Pancreas (tissue), 10 donors: ENCODE data around the gene CCDC13. TPM values are rescaled to one million over a fixed set of nuclear protein-coding genes. Genes with fewer than 3 reads are reported as not detected.

Source experiments
- ATAC-seq, 4 donors: fragments of 200-7000 bp; cut with Tn5 transposase; one replicate each; pipeline versions ENCODE4 v1.8.0 to v1.9.1; 2020; ENCODE audit warnings: mild to moderate bottlenecking in 4 of 4, moderate library complexity in 4 of 4
- DNase-seq, 6 donors: peaks; one replicate each; pipeline ENCODE4 v3.0.0-alpha.2; 2020
- FAIRE-seq: peaks from 2 replicates; lab custom pipeline; 2012; peaks lifted over from hg19 to GRCh38; lab: Jason Lieb, UNC
- H3K27ac ChIP-seq, 4 donors: fragments of 200-600 bp; sonication (generic); 1 replicate in 3 of 4; 2 replicates in 1 of 4; pipeline versions ENCODE4 v1.5.0 to v1.8.0; 2020
- H3K27me3 ChIP-seq, 4 donors: fragments of 200-600 bp; one replicate each; pipeline ENCODE4 v1.8.0; 2021
- H3K36me3 ChIP-seq, 3 donors: fragments of 200-600 bp; sonication (generic) in 1 of 3; one replicate each; pipeline versions ENCODE4 v1.5.0 to v1.8.0; 2020 to 2021
- H3K4me1 ChIP-seq, 3 donors: fragments of 200-600 bp; one replicate each; pipeline ENCODE4 v1.8.0; 2021
- H3K4me3 ChIP-seq, 4 donors: fragments of 200-600 bp; sonication (generic) in 2 of 4; one replicate each; pipeline versions ENCODE4 v1.5.0 to v1.8.0; 2020 to 2021
- H3K9me3 ChIP-seq, 4 donors: fragments of 200-600 bp; one replicate each; pipeline ENCODE4 v1.8.0; 2021
- CTCF ChIP-seq, 4 donors: fragments of 200-600 bp; sonication (generic) in 3 of 4; IDR thresholded peaks; one replicate each; pipeline versions ENCODE4 v1.5.0 to v1.8.0; 2021; ENCODE audit warnings: antibody characterized with exemption in 4 of 4
- whole genome bisulfite sequencing, 2 donors: extraction: QIAGEN DNeasy Blood & Tissue Kit; methylation state at CpG; one replicate each; pipeline ENCODE4 v1.1.7; 2013; 5-methylcytosine and 5-hydroxymethylcytosine counted together
- intact Hi-C, 3 donors: fragments of 100-400 bp; cut with DNase I; formaldehyde crosslinking; loops; one replicate each; pipeline versions ENCODE4 v1.11.1 to v1.14.2; 2022
- polyA plus RNA-seq, 2 donors: library from polyadenylated mRNA; stranded (reverse); fragments of 200-250 nt; gene quantifications; one replicate each; pipeline ENCODE4 v1.2.3, GENCODE V29; 2013
- total RNA-seq, 6 donors: library from RNA; stranded (reverse); fragmentation: NEBNext Ultra II Directional in 4 of 6; extraction: Animal tissue kit (Norgen Biotek cat#: 25700) in 4 of 6; gene quantifications; one replicate each; pipeline versions ENCODE4 v1.2.1 to v1.2.4, GENCODE V29; 2021 to 2023
- donor health status: healthy with polysubstance abuse.
- donor health status: DM: no; HTN: no; CAD: no; lungs with moderate emphysema.
- donor health status: DM: no; HTN: no; CAD: no.
- donor health status: control.
- donor health status: control.
- donor health status: Bipolar disorder and iron deficiency.
- donor health status: DM: yes; HTN: yes; CAD: no.
- donor health status: DM: no; HTN: no; CAD: no.
- donor health status: DM: no; HTN: no; CAD: no.
- donor health status: DM: yes; HTN: yes; CAD: no.

Gene CCDC13
- total and polyA plus RNA-seq, 8 donors = 0.18 to 1.3 (median 0.70) TPM

GRCh38 chr3:42807929-42808328 lies 34.9 kb upstream of the CCDC13 start:
- intact Hi-C loops = no loop called here
- H3K36me3 ChIP-seq = no peaks in the 10 kb centered on the region
- H3K27ac ChIP-seq = no peak overlapping the region
- ATAC-seq (no peak), DNase-seq (no peak), FAIRE-seq (no peak)
- no peaks in the 10 kb centered on the region for H3K27me3 ChIP-seq
- peaks cover 0 to 12% (median 7%) of the 10 kb centered on the region in 3 donors for H3K4me1 ChIP-seq
- H3K4me3 ChIP-seq = no peak overlapping the region
- TF ChIP-seq CTCF (IDR thresholded peaks at IDR 0.05) = no peak
- no peaks in the 10 kb centered on the region for H3K9me3 ChIP-seq
- WGBS, 2 donors = 81 to 98% methylated on average over 4 of the region's 4 CpGs

GRCh38 chr3:42805141-42805821 lies 32.2 kb upstream of the CCDC13 start:
- intact Hi-C loops = no loop called here
- no peak for FAIRE-seq
- no peak for TF ChIP-seq CTCF (IDR thresholded peaks at IDR 0.05)

GRCh38 chr3:42804831-42805132 lies 31.7 kb upstream of the CCDC13 start:
- Histone ChIP-seq H3K4me1 (peaks cover 10 to 33% (median 30%) of the 10 kb centered on the region in 3 donors), H3K9me3 (no peaks in the 10 kb centered on the region), H3K27ac (peak overlapping the region; percentile 65 to 94 (median 86)), H3K27me3 (no peaks in the 10 kb centered on the region), H3K4me3 (peak overlapping the region; percentile 62 to 86 (median 78)), H3K36me3 (no peaks in the 10 kb centered on the region)
- FAIRE-seq (no peak), DNase-seq (no peak), ATAC-seq (no peak)
- no peak for TF ChIP-seq CTCF (IDR thresholded peaks at IDR 0.05)
- 1% methylated on average over 13 of the region's 13 CpGs for WGBS, 2 donors
- intact Hi-C loops = no loop called here

More at GRCh38 chr3:42805141-42805821, 32.2 kb upstream of the CCDC13 start:
- H3K9me3 ChIP-seq = no peaks in the 10 kb centered on the region
- WGBS, 2 donors = 19% methylated on average over 23 of the region's 23 CpGs
- ATAC-seq (peak; percentile 24 to 34 (median 29)), DNase-seq (peak; percentile 32 to 74 (median 46))
- peak overlapping the region in 3 of 4 donors; percentile 62 to 86 (median 82) for H3K4me3 ChIP-seq
- peak overlapping the region; percentile 16 to 94 (median 86) for H3K27ac ChIP-seq
- peaks cover 10 to 28% (median 25%) of the 10 kb centered on the region in 3 donors for H3K4me1 ChIP-seq
- H3K27me3 ChIP-seq = no peaks in the 10 kb centered on the region
- no peaks in the 10 kb centered on the region for H3K36me3 ChIP-seq

GRCh38 chr3:42804106-42804830 lies 31.2 kb upstream of the CCDC13 start, which contains the start of gene HIGD1A:
Gene HIGD1A, minus strand, starts transcription at chr3:42804490. Its CDS starts 10,237 bp downstream, at chr3:42794253.
- Histone ChIP-seq H3K27ac (peak within 1 kb of the TSS; percentile 65 to 94 (median 86)), H3K27me3 (no peaks in the 10 kb centered on the region), H3K9me3 (no peaks in the 10 kb centered on the region), H3K4me1 (peaks cover 10 to 34% (median 31%) of the 10 kb centered on the region in 3 donors), H3K36me3 (no peaks in the 10 kb centered on the region), H3K4me3 (peak within 1 kb of the TSS; percentile 62 to 86 (median 78))
- intact Hi-C loops = no loop called here
- ATAC-seq = peak; percentile 96 to 99 (median 98)
- WGBS, 2 donors = 1% methylated on average over 63 of the region's 63 CpGs
- DNase-seq = peak; percentile 95 to 98 (median 96)
- TF ChIP-seq CTCF (IDR thresholded peaks at IDR 0.05) = no peak
- FAIRE-seq = peak; percentile 76
